Measurements from ENCODE around the gene DMD.

DNA sequence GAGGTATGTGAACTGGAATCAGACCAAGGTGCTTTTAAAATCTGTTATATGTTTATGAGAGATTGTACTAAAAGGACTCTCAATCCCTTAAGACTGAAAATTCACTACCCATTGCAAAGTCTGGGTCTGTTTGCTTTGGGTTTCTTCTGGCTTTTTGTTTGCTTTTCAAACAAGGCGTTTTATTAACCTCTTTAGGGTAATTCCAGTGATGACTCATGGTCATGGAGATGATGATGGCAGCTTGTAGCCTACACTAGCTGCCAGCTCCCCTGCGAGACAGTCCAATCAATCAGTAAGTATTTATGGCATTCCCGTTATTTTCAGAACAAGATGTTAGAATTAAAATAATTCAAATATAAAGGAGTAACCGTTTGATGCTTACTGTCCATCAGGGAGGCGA is 1495.7 kb downstream of the DMD start:
- TF ChIP-seq, protein P1, sequence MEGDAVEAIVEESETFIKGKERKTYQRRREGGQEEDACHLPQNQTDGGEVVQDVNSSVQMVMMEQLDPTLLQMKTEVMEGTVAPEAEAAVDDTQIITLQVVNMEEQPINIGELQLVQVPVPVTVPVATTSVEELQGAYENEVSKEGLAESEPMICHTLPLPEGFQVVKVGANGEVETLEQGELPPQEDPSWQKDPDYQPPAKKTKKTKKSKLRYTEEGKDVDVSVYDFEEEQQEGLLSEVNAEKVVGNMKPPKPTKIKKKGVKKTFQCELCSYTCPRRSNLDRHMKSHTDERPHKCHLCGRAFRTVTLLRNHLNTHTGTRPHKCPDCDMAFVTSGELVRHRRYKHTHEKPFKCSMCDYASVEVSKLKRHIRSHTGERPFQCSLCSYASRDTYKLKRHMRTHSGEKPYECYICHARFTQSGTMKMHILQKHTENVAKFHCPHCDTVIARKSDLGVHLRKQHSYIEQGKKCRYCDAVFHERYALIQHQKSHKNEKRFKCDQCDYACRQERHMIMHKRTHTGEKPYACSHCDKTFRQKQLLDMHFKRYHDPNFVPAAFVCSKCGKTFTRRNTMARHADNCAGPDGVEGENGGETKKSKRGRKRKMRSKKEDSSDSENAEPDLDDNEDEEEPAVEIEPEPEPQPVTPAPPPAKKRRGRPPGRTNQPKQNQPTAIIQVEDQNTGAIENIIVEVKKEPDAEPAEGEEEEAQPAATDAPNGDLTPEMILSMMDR (IDR thresholded peaks at IDR 0.05; ENCODE audit: low read depth, low read length), result no peak
- TF ChIP-seq POLR2A (IDR thresholded peaks at IDR 0.05; ENCODE audit: extremely low read depth, insufficient read length), result no peak
- TF ChIP-seq, protein P2, sequence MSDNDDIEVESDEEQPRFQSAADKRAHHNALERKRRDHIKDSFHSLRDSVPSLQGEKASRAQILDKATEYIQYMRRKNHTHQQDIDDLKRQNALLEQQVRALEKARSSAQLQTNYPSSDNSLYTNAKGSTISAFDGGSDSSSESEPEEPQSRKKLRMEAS (IDR thresholded peaks at IDR 0.05; ENCODE audit: low read depth, low read length), result no peak
- no peak for TF ChIP-seq MYC (IDR thresholded peaks at IDR 0.05; ENCODE audit: low read depth, low read length)

All from NB4 (cell line).